GM08714 (cell line): ENCODE results near the gene WDR37.
"Not testable (repeated sequence)": the region's sequence is repeated elsewhere in the genome, so short reads cannot be mapped to it uniquely, and the experiment has no call there.

ENCODE experiments used
- H3K4me3 ChIP-seq: fragments of 200-500 bp; sonication (Bioruptor generic); 2 replicates; pipeline ENCODE4 v1.5.1; 2014; ENCODE audit warnings: mild to moderate bottlenecking, low read length, inconsistent platforms
- ZNF274 ChIP-seq: IDR thresholded peaks from 2 replicates; pipeline ENCODE4 v1.6.1; 2012; ENCODE audit warnings: mild to moderate bottlenecking, low read depth, low read length

WDR37 gene

GRCh38 chr10:1149793-1150637, 93.8 kb downstream of the WDR37 start:
- no peak overlapping the region for H3K4me3 ChIP-seq
- no peak for TF ChIP-seq ZNF274

- no peak for TF ChIP-seq ZNF274
- H3K4me3 ChIP-seq: no peak overlapping the region
Measured at GRCh38 chr10:1150638-1150955, 94.4 kb downstream of the WDR37 start.

GRCh38 chr10:1151076-1152033, 95.2 kb downstream of the WDR37 start:
- TF ChIP-seq ZNF274: no peak
- no peak overlapping the region for H3K4me3 ChIP-seq

- no peak for TF ChIP-seq ZNF274
- H3K4me3 ChIP-seq: no peak overlapping the region
Measured at GRCh38 chr10:1152386-1153250, 96.4 kb downstream of the WDR37 start.

GRCh38 chr10:1153251-1153763, 97.1 kb downstream of the WDR37 start:
- no peak for TF ChIP-seq ZNF274
- H3K4me3 ChIP-seq: no peak overlapping the region

GRCh38 chr10:1153805-1154351, 97.7 kb downstream of the WDR37 start:
- TF ChIP-seq ZNF274: no peak
- H3K4me3 ChIP-seq: no peak overlapping the region

- no peak overlapping the region for H3K4me3 ChIP-seq
- no peak for TF ChIP-seq ZNF274
Measured at GRCh38 chr10:1154531-1155295, 98.5 kb downstream of the WDR37 start.

- TF ChIP-seq ZNF274: no peak
- no peak overlapping the region for H3K4me3 ChIP-seq
Measured at GRCh38 chr10:1155791-1156615, 99.8 kb downstream of the WDR37 start.

GRCh38 chr10:1156616-1156886, 100.4 kb downstream of the WDR37 start:
- TF ChIP-seq ZNF274: no peak
- no peak overlapping the region for H3K4me3 ChIP-seq

- no peak for TF ChIP-seq ZNF274
Measured at GRCh38 chr10:1156921-1157614, 100.9 kb downstream of the WDR37 start.

GRCh38 chr10:1157615-1157933, 101.4 kb downstream of the WDR37 start:
- H3K4me3 ChIP-seq: no peak overlapping the region
- no peak for TF ChIP-seq ZNF274

More at GRCh38 chr10:1156921-1157614, 100.9 kb downstream of the WDR37 start:
- H3K4me3 ChIP-seq: no peak overlapping the region

- H3K4me3 ChIP-seq: no peak overlapping the region
- TF ChIP-seq ZNF274: no peak
Measured at GRCh38 chr10:1158066-1158465, 101.9 kb downstream of the WDR37 start.

GRCh38 chr10:1158536-1158935, 102.4 kb downstream of the WDR37 start:
- H3K4me3 ChIP-seq: not testable (repeated sequence)
